ENCODE results near the gene HASPIN.

HASPIN gene

GRCh38 chr17:3735515-3735914 lies 11.8 kb downstream of the HASPIN start:
- DNase-seq (ENCODE audit: low read depth in 2 of 2): no peak

- DNase-seq (ENCODE audit: low read depth in 2 of 2): no peak
These were observed 15.0 kb downstream of the HASPIN start for GRCh38 chr17:3738562-3739295.

GRCh38 chr17:3739422-3740124 lies 15.9 kb downstream of the HASPIN start:
- DNase-seq (ENCODE audit: low read depth in 2 of 2): no peak

- DNase-seq (ENCODE audit: low read depth in 2 of 2): no peak
These were observed 16.9 kb downstream of the HASPIN start for GRCh38 chr17:3740611-3741073.

- DNase-seq (ENCODE audit: low read depth in 2 of 2): no peak
These were observed 20.3 kb downstream of the HASPIN start for GRCh38 chr17:3744014-3744413.

- DNase-seq (ENCODE audit: low read depth in 2 of 2): no peak
These were observed 21.4 kb downstream of the HASPIN start for GRCh38 chr17:3745071-3745470.

GRCh38 chr17:3747805-3748204 lies 24.1 kb downstream of the HASPIN start:
- DNase-seq (ENCODE audit: low read depth in 2 of 2): no peak

GRCh38 chr17:3748576-3748975 lies 24.9 kb downstream of the HASPIN start:
- no peak for DNase-seq (ENCODE audit: low read depth in 2 of 2)

GRCh38 chr17:3750296-3750695 lies 26.6 kb downstream of the HASPIN start:
- DNase-seq (ENCODE audit: low read depth in 2 of 2): no peak

GRCh38 chr17:3750926-3751325 lies 27.2 kb downstream of the HASPIN start:
- DNase-seq (ENCODE audit: low read depth in 2 of 2): no peak

- DNase-seq (ENCODE audit: low read depth in 2 of 2): no peak
These were observed 28.1 kb downstream of the HASPIN start for GRCh38 chr17:3751836-3752235.

GRCh38 chr17:3753624-3754023 lies 29.9 kb downstream of the HASPIN start:
- DNase-seq (ENCODE audit: low read depth in 2 of 2): no peak

GRCh38 chr17:3754066-3754457 lies 30.4 kb downstream of the HASPIN start:
- no peak for DNase-seq (ENCODE audit: low read depth in 2 of 2)

- DNase-seq (ENCODE audit: low read depth in 2 of 2): no peak
These were observed 31.0 kb downstream of the HASPIN start for GRCh38 chr17:3754458-3755334.

- no peak for DNase-seq (ENCODE audit: low read depth in 2 of 2)
These were observed 31.8 kb downstream of the HASPIN start for GRCh38 chr17:3755335-3756030.

GRCh38 chr17:3759597-3760216 lies 36.0 kb downstream of the HASPIN start:
- DNase-seq (ENCODE audit: low read depth in 2 of 2): no peak

GRCh38 chr17:3761036-3761917 lies 37.6 kb downstream of the HASPIN start:
- peak; percentile 11 to 20 for DNase-seq (ENCODE audit: low read depth in 2 of 2)

GRCh38 chr17:3761918-3762380 lies 38.2 kb downstream of the HASPIN start:
- DNase-seq (ENCODE audit: low read depth in 2 of 2): no peak

- no peak for DNase-seq (ENCODE audit: low read depth in 2 of 2)
These were observed 39.4 kb downstream of the HASPIN start for GRCh38 chr17:3762922-3763776.

Measured in fibroblast of skin of left quadriceps (primary cell).